ENCODE measurements around the gene RNF207. TPM values are rescaled to one million over a fixed set of nuclear protein-coding genes. Genes with fewer than 3 reads are reported as not detected.

Gene RNF207
- polyA plus RNA-seq, 1 donor from 2014 or later = 3.5 TPM

- Histone ChIP-seq H3K4me2 (ENCODE audit: low read length) (no peak overlapping the region), H3K4me3 (ENCODE audit: low read length) (no peak overlapping the region), H3K9me3 (ENCODE audit: low read length) (no peaks in the 10 kb centered on the region), H3F3A (ENCODE audit: insufficient read depth, low read length, poor library complexity, severe bottlenecking) (no peaks in the 10 kb centered on the region), H3K36me3 (ENCODE audit: insufficient read depth, low read length) (no peaks in the 10 kb centered on the region), H3K9me2 (ENCODE audit: insufficient read depth, low read length) (no peaks in the 10 kb centered on the region), H3K9ac (ENCODE audit: low read length) (no peak overlapping the region), H3K27me3 (ENCODE audit: insufficient read depth, low read depth, low read length) (no peaks in the 10 kb centered on the region), H2AFZ (ENCODE audit: low read depth, low read length) (no peak overlapping the region), H4K20me1 (ENCODE audit: insufficient read depth) (no peaks in the 10 kb centered on the region), H3K79me2 (replicated peaks; ENCODE audit: insufficient read depth, low read length) (no peaks in the 10 kb centered on the region), H3K27ac (ENCODE audit: low read length) (no peak overlapping the region)
- TF ChIP-seq MXI1 (conservative IDR thresholded peaks at IDR 0.05; ENCODE audit: poor library complexity, severe bottlenecking) = no peak
- TF ChIP-seq EP300 (conservative IDR thresholded peaks at IDR 0.05; ENCODE audit: poor library complexity, severe bottlenecking) = no peak
- no peak for TF ChIP-seq EZH2 (IDR thresholded peaks at IDR 0.05; ENCODE audit: borderline replicate concordance, insufficient read depth, low read length, poor library complexity, severe bottlenecking)
- TF ChIP-seq POLR2AphosphoS5 (IDR thresholded peaks at IDR 0.05) = no peak
- TF ChIP-seq SMC3 (conservative IDR thresholded peaks at IDR 0.05; ENCODE audit: poor library complexity) = no peak
Observed at GRCh38 chr1:6220236-6220635, 14.3 kb downstream of the RNF207 start.

- no peak overlapping the region for H3K27ac ChIP-seq (ENCODE audit: low read length)
- no peaks in the 10 kb centered on the region for H3K9me2 ChIP-seq (ENCODE audit: insufficient read depth, low read length)
- H2AFZ ChIP-seq (ENCODE audit: low read depth, low read length) = no peak overlapping the region
- H4K20me1 ChIP-seq (ENCODE audit: insufficient read depth) = no peaks in the 10 kb centered on the region
- no peak for TF ChIP-seq RAD21 (conservative IDR thresholded peaks at IDR 0.05)
- no peak for TF ChIP-seq CTCF (IDR thresholded peaks at IDR 0.05; ENCODE audit: poor library complexity, severe bottlenecking)
- no peak for TF ChIP-seq SMC3 (conservative IDR thresholded peaks at IDR 0.05; ENCODE audit: poor library complexity)
- TF ChIP-seq EP300 (conservative IDR thresholded peaks at IDR 0.05; ENCODE audit: poor library complexity, severe bottlenecking) = no peak
- TF ChIP-seq REST (IDR thresholded peaks at IDR 0.05; ENCODE audit: borderline replicate concordance) = no peak
- TF ChIP-seq MXI1 (conservative IDR thresholded peaks at IDR 0.05; ENCODE audit: poor library complexity, severe bottlenecking) = no peak
- TF ChIP-seq TAF1 (IDR thresholded peaks at IDR 0.05; ENCODE audit: low read depth) = no peak
- TF ChIP-seq POLR2AphosphoS5 (IDR thresholded peaks at IDR 0.05) = no peak
- no peak for TF ChIP-seq EZH2 (IDR thresholded peaks at IDR 0.05; ENCODE audit: borderline replicate concordance, insufficient read depth, low read length, poor library complexity, severe bottlenecking)
- no peak overlapping the region for H3K4me2 ChIP-seq (ENCODE audit: low read length)
- no peaks in the 10 kb centered on the region for H3K27me3 ChIP-seq (ENCODE audit: insufficient read depth, low read depth, low read length)
- no peaks in the 10 kb centered on the region for H3K9me3 ChIP-seq (ENCODE audit: low read length)
- no peaks in the 10 kb centered on the region for H3K36me3 ChIP-seq (ENCODE audit: insufficient read depth, low read length)
- H3K4me3 ChIP-seq (ENCODE audit: low read length) = no peak overlapping the region
- H3K9ac ChIP-seq (ENCODE audit: low read length) = no peak overlapping the region
- H3K79me2 ChIP-seq (replicated peaks; ENCODE audit: insufficient read depth, low read length) = no peaks in the 10 kb centered on the region
- H3F3A ChIP-seq (ENCODE audit: insufficient read depth, low read length, poor library complexity, severe bottlenecking) = no peaks in the 10 kb centered on the region
Observed at GRCh38 chr1:6221210-6221784, 15.4 kb downstream of the RNF207 start.
